HG03066 (cell line): ENCODE measurements around the gene ARHGAP35.
A peak's percentile ranks its signal among the peaks of the same experiment; 100 is the strongest.
"Not testable (repeated sequence)": the region's sequence is repeated elsewhere in the genome, so short reads cannot be mapped to it uniquely, and the experiment has no call there.

ENCODE experiments used
- ATAC-seq: cut with Tn5 transposase; IDR thresholded peaks from one replicate; pipeline ENCODE4 v1.9.1; 2021; ENCODE audit warnings: low read depth; ENCODE audit not compliant: unreplicated experiment

ARHGAP35 gene

DNA sequence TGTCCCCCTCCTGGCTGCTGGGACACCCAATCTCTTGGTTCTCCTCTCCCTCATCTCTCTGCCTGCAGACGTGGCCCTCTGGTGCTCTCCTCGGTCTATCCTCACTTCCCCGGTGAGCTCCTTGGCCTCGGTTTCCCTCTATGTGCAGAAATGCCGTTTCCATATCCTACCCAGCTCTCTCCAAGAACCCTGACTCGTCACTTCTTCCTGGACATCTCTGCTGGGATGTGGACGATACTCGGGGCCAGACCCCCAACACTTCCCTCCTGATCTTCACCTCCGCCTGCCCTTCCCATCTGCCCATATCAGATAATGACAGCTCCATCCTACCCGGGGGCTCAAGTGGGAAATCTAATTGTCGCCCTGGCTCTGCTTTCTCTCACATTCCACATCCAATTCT lies 18.0 kb upstream of the ARHGAP35 start:
- ATAC-seq: no peak

DNA sequence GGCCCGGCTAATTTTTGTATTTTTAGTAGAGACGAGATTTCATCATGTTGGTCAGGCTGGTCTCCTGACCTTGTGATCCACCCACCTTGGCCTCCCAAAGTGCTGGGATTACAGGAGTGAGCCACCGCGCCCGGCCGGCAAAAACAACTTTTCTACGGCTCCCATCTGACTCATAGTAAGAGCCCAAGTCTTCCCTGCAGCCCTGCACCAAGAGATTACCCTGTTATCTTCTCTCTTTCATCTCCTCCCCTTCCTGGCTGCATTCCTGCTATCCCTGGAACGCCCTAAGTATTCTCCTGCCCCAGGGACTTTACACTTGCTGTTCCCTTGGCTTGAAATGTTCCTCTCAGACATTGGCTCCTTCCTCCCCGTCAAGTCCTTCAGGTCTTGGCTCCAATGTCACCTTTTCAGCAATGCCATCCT lies 16.7 kb upstream of the ARHGAP35 start:
- ATAC-seq: no peak

DNA sequence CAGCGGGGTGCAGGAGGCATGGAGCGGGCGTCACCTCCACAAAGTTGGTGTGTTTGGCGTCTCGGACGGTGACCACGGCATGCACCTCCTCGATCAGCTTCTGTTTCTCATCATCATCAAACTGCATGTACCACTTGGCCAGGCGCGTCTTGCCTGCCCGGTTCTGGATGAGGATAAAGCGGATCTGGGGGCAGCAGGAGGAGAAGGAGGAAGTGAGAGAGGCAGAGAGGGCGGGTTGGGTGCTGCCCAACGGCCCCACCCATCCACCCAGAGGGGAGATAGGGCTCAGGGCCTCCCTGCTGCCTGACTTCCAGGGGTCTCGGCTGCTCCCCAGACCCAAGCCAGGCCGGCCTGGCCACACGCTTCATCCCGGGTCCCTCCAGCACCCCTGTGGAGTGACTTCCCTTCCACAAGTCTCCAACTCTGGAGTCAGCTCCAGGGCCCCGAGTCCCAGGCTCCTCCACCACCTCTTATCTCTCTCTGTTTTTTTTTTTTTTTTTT lies 14.8 kb upstream of the ARHGAP35 start:
- ATAC-seq: no peak

DNA sequence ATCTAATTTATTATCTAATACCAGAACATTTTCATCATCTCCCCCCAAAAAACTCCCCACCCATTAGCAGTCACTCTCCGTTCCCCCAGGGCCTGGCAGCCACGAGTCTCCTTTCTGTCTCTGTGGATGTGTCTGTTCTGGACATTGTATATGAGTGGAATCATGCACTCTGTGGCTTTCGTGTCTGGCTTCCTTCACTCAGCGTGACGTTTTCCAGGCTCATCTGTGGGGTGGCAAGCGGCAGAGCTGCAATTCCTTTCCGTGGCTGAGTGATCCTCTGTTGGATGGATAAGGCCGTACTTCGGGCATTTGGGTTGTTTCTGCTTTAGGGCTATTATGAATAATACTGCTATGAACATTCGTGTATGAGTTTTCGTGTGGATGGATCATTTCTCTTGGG lies 13.3 kb upstream of the ARHGAP35 start:
- ATAC-seq: no peak

DNA sequence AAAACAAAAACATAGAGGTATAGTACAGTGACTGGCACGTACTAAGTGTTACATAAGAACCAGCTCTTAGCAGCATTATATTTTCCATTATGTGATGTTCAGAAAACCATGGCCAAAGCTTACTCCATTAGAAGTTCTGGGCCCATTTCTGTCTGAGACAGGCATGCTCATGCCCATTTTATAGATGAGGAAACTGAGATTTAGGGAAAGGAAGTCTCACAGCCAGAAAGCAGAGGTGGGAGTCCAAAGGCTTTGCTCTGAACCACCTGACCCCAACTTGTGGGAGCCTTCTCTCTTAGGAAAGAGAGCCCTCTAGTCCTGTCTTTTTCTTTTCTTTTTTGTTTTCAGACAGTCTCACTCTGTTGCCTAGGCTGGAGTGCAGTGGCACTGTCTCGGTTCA lies 12.4 kb upstream of the ARHGAP35 start:
- ATAC-seq: no peak

DNA sequence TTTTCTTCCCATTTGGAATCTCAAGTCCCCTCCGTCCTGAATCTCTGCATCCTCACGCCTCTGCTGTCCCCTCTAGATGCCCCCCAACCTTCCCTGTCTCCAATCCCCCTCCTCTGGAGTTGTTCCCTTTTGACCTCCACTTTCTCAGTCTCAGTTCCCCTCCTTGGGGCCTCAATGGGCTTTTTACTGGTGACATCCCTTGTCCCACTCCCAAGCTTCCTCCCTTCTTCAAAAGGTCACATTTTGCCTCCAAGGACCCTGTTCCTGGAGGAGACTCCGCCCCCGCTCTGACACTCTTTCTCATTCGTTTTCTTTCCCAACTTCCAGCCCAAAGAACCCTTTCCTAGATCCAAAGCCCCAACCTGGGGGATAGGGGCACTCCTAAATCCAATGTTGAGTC lies 11.2 kb upstream of the ARHGAP35 start:
- no peak for ATAC-seq

DNA sequence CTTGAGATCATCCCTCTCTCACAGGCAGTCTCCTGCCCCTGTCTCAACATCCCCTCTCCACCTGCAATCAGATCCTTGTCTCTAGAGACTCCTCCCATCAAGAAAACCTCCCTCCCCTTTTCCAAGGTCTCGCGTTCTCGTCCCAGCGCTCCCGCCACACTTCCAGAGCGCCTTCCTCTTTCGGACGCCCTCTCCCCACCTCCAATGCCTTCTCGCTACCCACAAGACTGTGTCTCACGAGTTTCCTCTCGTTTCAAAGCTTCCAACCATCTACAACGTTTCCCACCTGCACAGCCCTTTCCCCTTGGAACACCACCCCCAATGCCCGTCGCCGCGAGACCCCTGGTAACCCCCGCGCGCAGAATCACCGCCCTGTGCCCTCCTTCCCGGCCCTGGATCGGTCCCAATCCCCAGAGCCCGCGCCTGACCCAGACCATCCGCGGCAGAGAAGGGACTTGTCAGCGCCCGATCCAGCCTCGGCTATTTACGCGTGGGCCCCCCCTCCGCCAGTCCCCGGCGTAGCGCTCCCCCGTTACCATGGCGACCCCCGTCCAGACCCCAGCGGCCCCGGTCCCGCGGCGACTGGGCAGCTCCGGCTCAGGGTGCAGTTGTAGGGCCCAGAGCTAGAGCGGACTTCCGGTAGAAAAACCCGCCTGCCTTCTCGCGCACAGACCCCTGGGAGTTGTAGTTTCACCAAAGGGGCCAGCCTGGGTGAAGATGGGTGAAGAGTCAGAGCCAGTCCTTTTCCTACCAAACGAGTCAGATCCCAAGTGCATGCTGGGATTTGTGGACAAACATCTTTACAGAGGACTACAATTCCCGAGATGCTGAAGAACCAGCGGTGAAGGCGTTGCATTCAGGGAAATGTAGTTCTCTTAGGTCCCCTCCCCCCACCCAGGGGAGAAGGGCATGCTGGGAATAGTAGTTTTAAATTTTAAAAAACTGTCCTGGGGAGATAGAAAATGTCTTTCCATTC lies 10.3 kb upstream of the ARHGAP35 start, which contains the start of gene AP2S1:
TSS of gene AP2S1 (minus strand) at position 619 of the 976 bp plus-strand sequence. CDS start at position 539, 80 bp downstream.
- peak; percentile 95 for ATAC-seq

DNA sequence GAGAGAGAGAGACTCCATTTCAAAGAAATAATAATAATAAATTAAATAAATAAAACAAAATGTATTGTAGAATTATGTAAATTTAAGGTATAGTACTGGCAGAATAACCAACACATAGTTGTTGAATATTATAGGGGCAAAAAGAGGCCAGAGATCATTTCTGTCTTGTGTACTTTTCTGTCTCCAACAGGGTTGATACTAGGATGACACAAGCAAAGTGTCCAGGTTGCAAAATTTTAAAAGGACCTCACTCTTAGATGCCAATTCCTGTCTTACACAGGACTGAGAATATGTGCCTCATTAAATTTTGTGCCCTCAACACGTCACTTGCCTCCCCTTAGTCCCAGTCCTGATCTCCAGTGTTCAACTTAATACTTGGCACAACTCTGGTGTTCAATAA lies 8.0 kb upstream of the ARHGAP35 start:
- no peak for ATAC-seq

DNA sequence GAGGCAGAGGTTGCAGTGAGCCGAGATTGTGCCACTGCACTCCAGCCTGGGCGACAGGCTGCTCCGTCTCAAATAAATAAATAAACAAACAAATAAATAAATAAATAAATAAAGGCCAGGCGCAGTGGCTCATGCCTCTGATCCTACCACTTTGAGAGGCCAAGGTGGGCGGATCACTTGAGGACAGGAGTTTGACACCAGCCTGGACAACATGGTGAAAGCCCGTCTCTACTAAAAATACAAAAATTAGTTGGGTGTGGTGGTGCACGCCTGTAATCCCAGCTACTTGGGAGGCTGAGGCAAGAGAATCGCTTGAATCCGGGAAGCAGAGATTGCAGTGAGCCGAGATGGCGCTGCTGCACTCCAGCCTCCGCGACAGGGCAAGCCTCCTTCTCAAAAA lies 6.1 kb upstream of the ARHGAP35 start:
- not testable (repeated sequence) for ATAC-seq

DNA sequence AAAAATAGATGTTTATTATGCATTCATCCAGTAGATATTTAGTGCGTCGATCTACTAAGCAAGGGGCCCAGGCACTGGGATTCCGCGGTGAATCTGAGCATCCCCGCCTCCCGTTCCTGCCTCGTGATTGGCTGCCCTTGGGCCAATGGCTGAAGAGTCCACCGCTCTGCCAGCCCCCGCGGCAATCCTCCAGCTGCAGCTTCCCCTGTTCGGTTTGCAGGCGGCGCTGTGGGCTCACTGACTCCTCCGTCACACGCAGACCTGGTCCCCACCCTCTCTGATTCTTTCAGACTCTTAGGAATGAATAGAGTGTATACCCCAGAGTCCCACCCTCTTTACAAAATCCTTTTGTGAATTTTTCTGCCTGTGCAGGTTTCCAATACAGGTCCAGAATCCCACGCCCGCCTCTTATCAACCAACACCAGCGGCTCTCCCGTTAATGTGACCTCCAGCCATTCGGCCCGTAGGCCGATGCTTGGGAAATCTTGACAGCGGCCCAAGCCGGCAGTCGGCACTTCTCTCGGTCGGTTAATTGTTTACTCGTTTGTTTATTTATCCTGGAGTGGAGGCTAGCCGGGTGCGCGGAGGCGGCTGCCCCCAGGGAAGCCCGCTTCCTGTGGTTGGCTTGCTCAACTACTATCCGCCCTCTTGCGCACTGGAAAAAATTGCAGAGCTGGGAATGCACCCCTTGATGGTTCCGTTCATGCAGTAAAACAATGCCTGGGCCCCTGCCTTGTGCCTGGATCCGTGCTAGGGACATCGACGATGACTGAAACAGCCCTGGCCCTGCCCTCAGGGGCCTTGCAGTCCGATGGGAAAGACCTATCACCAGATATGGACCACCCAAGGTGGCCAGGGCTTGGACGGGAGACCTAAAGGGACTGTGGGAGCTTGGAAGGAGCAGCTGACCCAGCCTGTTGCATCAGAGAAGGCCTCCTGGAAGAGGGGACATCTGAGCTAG lies 4.5 kb upstream of the ARHGAP35 start:
- ATAC-seq: peak; percentile 48

DNA sequence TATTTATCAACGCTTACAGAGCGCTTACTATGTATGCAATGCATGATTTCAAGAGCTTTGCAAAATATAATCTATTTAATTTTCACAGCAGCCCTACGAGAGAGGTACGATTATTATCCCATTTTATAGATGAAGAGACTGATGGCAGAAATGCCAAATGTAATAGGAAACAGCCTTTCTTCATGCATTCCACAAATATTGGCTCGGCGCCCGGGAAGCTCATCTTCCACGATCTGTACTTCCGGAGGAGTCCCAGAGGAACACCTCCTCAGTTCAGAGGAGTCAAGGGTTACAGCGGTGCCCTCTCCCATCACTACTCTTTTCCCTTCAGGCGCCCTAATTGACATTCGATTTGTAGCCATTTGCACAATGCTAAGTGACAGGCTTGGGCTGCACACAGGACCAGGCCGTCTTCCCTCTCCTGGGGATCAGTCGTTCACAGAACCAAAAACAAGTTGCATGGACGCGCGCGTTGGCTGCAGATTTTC lies 1.1 kb upstream of the ARHGAP35 start:
- ATAC-seq: no peak

DNA sequence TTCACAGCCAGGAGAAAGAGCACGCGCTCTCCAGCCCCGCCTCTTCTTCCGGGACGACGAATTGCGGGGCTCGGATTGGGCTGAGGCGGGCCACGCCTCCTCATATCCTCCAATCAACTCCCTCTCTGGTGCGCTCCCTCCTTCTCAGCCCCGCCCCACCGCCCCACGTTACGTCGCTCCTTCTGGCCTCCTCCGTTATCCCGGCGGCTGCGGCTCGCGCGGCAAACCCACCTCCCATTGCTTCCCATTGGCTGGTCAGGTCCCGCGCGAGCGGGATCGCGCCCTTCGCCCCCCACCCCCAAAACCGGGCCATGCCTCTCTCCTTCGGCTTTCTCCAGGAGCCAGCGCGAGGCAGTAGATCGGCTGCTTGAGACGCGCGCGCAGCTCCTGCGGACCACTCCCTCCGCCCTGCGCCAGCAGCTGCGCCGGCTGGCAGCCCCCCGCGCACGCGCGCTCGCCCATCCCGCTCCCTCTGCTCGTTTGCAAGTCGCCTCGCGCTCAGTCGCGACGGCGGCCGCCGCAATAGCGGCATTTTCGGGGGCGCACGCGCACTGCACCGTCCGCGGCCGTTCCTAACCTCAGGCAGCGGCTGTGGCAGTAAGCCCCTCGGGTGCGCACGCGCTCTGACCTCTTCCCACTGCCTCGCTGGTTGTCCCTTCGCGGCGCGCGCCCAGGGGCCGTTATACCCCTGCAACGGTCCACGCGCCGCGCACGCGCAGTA lies 512 bp upstream of the ARHGAP35 start:
- ATAC-seq: peak; percentile 71

DNA sequence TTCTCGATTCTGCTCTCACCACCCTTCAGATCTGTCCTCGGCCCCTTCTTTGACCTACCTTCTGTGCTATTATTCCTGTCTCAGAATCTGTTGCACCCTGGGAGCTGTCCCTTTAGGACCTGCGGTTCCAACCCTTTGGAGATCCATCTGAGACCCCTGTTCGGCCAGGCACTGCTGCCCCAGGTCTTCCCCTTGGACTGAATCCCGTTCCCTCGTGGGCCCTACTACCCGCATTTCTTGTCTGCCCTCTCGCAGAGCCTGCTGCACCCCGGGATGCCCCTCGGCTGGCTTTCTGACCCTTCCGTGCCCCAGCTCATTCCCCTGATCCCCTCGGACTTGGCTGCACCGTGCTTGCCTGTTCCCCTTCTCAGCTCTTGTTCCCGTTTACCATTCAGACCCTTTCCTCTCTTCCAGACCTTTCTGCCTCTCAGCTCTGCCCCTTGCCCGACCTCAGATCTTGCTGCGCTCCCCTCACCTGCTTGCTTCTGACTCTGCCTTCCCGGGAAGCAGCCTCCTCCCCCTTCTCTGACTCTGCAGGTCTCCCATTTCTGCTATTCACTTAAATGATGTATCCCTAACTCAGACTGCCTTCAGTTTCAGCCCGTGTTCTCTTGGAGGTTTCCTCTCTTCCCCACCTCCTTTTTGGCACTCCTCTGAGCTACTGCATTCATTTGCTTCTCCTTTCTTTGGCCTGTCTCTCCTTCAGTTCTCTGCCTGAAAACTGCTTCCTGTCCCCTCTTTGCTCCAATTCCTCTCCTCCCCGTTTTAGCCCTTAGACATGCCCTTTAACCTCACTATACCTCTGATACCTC lies 1.1 kb downstream of the ARHGAP35 start:
- no peak for ATAC-seq

DNA sequence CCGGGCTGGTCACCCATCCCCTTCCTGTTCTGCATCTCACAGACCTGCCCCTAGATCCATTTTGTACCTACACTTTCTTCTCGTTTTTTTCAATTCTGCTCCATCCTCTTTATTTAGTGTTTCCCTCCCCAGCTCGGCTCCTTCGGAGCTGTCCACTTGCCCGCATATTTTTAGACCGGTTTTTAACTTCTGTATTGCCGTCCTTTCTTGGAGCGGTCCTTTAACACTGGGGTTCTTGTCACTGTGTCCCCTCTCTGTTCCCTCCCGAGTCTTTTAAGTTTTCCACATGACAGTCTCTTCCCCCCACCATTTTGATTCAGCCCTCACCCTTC lies 1.7 kb downstream of the ARHGAP35 start:
- no peak for ATAC-seq

DNA sequence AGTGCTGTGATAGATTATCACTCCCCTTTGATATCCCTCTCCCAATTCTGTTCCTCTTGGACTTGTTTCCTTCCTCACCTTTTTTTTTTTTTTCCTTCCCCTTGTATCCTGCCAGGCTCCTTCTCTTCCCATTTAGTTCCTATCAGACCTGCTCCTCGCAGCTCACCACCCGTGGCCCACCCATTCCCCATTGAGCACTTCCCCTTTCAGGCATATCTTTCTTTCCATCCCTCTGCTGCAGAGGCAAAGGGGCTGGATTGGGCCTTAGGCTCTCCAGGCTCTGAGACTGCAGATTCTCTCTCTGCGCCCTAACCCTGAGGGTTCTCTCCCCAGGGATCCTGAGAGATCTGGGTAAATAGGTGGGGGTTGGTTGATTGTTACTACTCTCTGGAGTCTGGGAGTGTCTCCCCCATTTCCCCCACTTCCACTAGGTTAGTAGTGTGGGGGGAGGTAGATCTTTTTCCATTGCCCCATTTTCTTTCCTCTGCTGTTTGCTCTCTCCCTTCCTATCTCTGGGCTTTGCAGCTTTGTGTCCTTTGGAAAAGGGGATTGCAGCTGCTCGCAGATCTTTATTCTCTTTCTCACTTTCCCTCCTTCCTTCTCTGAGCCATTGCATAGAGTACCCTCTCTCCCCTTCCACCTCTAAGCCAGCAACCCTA lies 2.3 kb downstream of the ARHGAP35 start:
- ATAC-seq: no peak

DNA sequence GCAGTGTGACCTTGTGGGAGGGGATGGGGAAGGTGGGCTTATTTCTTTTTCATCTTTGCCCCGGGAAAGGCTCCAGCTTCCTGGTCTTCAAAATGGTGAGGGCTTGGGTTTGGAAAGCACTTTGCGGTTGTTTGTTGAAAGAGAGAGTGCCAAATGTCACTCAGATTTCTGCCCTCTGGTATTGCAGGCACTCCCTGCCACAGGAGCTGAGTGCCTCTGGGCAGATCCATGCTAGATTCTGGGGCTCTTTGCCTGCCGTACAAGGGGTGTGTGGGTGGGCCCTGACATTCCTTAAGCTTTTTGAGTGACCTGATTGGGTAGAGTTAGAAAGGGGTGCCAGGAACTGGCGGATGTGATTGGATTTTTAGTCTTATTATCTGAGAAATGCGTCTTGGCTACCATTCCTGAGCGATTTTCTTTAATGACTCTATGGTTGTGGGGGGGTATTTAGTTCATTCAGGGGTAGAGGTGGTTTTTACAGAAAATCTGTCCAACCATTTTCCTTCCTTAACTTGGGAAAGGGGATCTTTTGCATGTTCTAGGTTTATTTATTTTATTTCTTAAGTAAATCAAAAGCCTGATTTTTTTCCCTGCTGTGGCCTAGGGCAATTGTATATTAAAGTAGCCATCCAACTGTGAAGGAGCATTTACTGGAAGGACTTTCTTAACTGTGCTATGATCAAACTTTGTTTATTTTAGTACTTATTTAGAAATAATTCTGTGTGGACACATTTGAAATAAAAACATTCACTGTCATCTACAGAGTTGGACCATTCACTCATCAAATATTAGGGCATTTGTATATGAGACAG lies 3.2 kb downstream of the ARHGAP35 start:
- ATAC-seq: no peak

DNA sequence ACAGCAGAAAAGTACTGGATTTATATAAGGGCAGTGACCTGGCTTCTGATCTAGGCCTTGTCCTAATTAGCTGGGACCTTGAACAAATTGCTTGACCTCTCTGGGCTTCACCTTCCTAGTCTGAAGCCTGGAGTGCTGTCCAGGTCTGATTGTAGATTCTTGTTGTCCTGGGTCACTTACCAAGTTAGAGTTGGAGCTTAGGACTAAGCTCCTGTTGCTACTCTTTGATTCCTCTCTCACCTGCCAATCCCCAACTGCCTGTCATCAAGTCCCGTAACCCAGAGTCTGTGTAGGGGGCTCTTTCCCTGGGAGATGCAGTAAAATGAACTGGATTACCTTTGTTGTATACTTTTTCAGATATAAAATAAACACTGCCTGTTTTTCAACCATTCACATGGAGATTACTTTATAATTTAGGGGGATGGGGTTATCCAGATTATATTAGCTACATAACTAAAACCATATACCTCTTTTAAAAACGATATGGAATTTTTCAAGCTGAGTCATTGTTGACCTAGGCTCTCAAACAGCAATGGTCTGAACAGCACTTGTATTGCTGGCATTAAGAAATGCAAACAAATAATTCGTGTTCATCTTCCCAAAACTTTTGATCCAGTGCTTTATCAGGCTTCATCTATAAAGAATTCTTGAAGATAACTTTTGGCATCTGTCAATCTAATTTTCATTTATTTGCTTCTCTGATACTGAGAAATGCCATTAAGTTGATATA lies 5.8 kb downstream of the ARHGAP35 start:
- no peak for ATAC-seq
